Right lobe of liver (tissue), 6 donors: ENCODE measurements around the gene RAB8B. TPM values are rescaled to one million over a fixed set of nuclear protein-coding genes. Genes with fewer than 3 reads are reported as not detected.

Source experiments
- ATAC-seq, 4 donors: fragments of 200-7000 bp; cut with Tn5 transposase; one replicate each; pipeline ENCODE4 v1.9.1; 2020; ENCODE audit warnings: mild to moderate bottlenecking in 4 of 4, moderate library complexity in 4 of 4
- DNase-seq, 3 donors: peaks; one replicate each; pipeline ENCODE4 v3.0.0-alpha.2; 2020
- H3K27ac ChIP-seq, 3 donors: fragments of 200-600 bp; one replicate each; pipeline ENCODE4 v1.8.0; 2022
- H3K27me3 ChIP-seq, 2 donors: fragments of 200-600 bp; one replicate each; pipeline ENCODE4 v1.8.0; 2022
- H3K36me3 ChIP-seq, 4 donors: fragments of 200-600 bp; sonication (generic) in 1 of 4; one replicate each; pipeline versions ENCODE4 v1.5.1 to v1.8.0; 2017 to 2022; ENCODE audit warnings: control low read depth in 1 of 4
- H3K4me1 ChIP-seq, 4 donors: fragments of 200-600 bp; sonication (generic) in 1 of 4; one replicate each; pipeline versions ENCODE4 v1.5.1 to v1.8.0; 2017 to 2022; ENCODE audit warnings: control low read depth in 1 of 4
- H3K4me3 ChIP-seq, 3 donors: fragments of 200-600 bp; one replicate each; pipeline ENCODE4 v1.8.0; 2022
- H3K9me3 ChIP-seq, 4 donors: fragments of 200-600 bp; sonication (generic) in 1 of 4; one replicate each; pipeline versions ENCODE4 v1.5.1 to v1.8.0; 2017 to 2022; ENCODE audit warnings: control low read depth in 1 of 4
- CTCF ChIP-seq, 4 donors: fragments of 200-600 bp in 3 of 4; fragments of 450-650 bp in 1 of 4; IDR thresholded peaks; one replicate each; pipeline versions ENCODE4 v1.5.1 to v1.8.0; 2016 to 2022; ENCODE audit warnings: antibody characterized with exemption in 4 of 4, mild to moderate bottlenecking in 2 of 4
- POLR2A ChIP-seq: fragments of 450-650 bp; IDR thresholded peaks from one replicate; pipeline ENCODE4 v1.6.1; 2017; ENCODE audit warnings: antibody characterized with exemption, mild to moderate bottlenecking
- WGBS: methylation state at CpG from one replicate; pipeline ENCODE4 v1.1.6; 2018; ENCODE audit warnings: low coverage, low lambda C conversion rate; ENCODE audit not compliant: insufficient coverage; ENCODE audit errors: missing lambda C conversion rate; 5-methylcytosine and 5-hydroxymethylcytosine counted together
- intact Hi-C, 2 donors: fragments of 100-400 bp; cut with DNase I; formaldehyde crosslinking; loops; one replicate each; pipeline versions ENCODE4 v1.11.2 to v1.14.1; 2022
- total RNA-seq, 6 experiments: library from RNA; depleted of rRNA in 2 of 6; stranded (reverse); fragments of >200 nt in 2 of 6; fragmentation: NEBNext Ultra II Directional in 3 of 6; extraction: Animal tissue kit (Norgen Biotek cat#: 25700) in 3 of 6; gene quantifications; one replicate each; pipeline versions ENCODE4 v1.1.0 to v1.2.4, GENCODE V29; 2016 to 2023
- donor health status: DM: no; HTN: yes; CAD: no.
- donor health status: DM: no; HTN: no; CAD: no.
- donor health status: DM: no; HTN: no; CAD: no.
- donor health status: DM: no; HTN: yes; CAD: no.
- donor health status: DM: no; HTN: yes; CAD: no.

RAB8B gene
- total RNA-seq, 6 experiments from 2014 or later: 5.8 to 50.7 (median 14.3) TPM

GRCh38 chr15:63261311-63261710, 71.9 kb downstream of the RAB8B start:
- intact Hi-C loops: no loop called here
- peaks cover 0 to 4% (median 1%) of the 10 kb centered on the region in 4 donors for H3K36me3 ChIP-seq
- H3K27ac ChIP-seq: no peak overlapping the region

GRCh38 chr15:63263519-63263918, 74.1 kb downstream of the RAB8B start:
- H3K27ac ChIP-seq: no peak overlapping the region
- DNase-seq (peak in 1 of 3 donors; percentile 57), ATAC-seq (peak in 3 of 4 donors; percentile 48 to 93 (median 78))
- peaks cover 0 to 4% (median 1%) of the 10 kb centered on the region in 4 donors for H3K36me3 ChIP-seq
- WGBS: 68% methylated on average over 6 of the region's 6 CpGs
- TF ChIP-seq POLR2A (no peak), CTCF (IDR thresholded peaks at IDR 0.05) (no peak)
- intact Hi-C loops: no loop called here
- no peaks in the 10 kb centered on the region for H3K9me3 ChIP-seq
- H3K4me1 ChIP-seq: no peaks in the 10 kb centered on the region
- H3K27me3 ChIP-seq: no peaks in the 10 kb centered on the region
- H3K4me3 ChIP-seq: no peak overlapping the region

More at GRCh38 chr15:63261311-63261710, 71.9 kb downstream of the RAB8B start:
- no peak overlapping the region for H3K4me3 ChIP-seq
- H3K9me3 ChIP-seq: no peaks in the 10 kb centered on the region
- no peak for DNase-seq
- no peaks in the 10 kb centered on the region for H3K27me3 ChIP-seq
- H3K4me1 ChIP-seq: no peaks in the 10 kb centered on the region
- TF ChIP-seq CTCF (IDR thresholded peaks at IDR 0.05) (no peak), POLR2A (no peak)
- no peak for ATAC-seq

GRCh38 chr15:63264688-63265293, 75.4 kb downstream of the RAB8B start:
- Histone ChIP-seq H3K27ac (no peak overlapping the region), H3K27me3 (no peaks in the 10 kb centered on the region), H3K9me3 (no peaks in the 10 kb centered on the region), H3K4me1 (no peaks in the 10 kb centered on the region), H3K36me3 (peaks cover 0 to 4% (median 1%) of the 10 kb centered on the region in 4 donors), H3K4me3 (no peak overlapping the region)
- intact Hi-C loops: no loop called here
- no peak for DNase-seq
- peak in 2 of 4 donors; percentile 21 to 41 for ATAC-seq
- TF ChIP-seq CTCF (IDR thresholded peaks at IDR 0.05) (no peak), POLR2A (no peak)
- 43% methylated on average over 1 of the region's 1 CpG for WGBS

- no peak for TF ChIP-seq POLR2A
- TF ChIP-seq CTCF (IDR thresholded peaks at IDR 0.05): no peak
- H3K36me3 ChIP-seq: no peaks in the 10 kb centered on the region
- DNase-seq (no peak), ATAC-seq (no peak)
- 67% methylated on average over 1 of the region's 3 CpGs for whole genome bisulfite sequencing
- no peak overlapping the region for H3K4me3 ChIP-seq
- H3K27ac ChIP-seq: no peak overlapping the region
- intact Hi-C loops: no loop called here
- H3K4me1 ChIP-seq: peaks cover 0 to 8% (median 0%) of the 10 kb centered on the region in 4 donors
- no peaks in the 10 kb centered on the region for H3K9me3 ChIP-seq
- no peaks in the 10 kb centered on the region for H3K27me3 ChIP-seq
Observed at GRCh38 chr15:63274427-63274826, 85.0 kb downstream of the RAB8B start.
